Fibroblast of skin of left biceps (primary cell): ENCODE results near the gene GLG1.
"Not testable (repeated sequence)": the region's sequence is repeated elsewhere in the genome, so short reads cannot be mapped to it uniquely, and the experiment has no call there.

ENCODE experiments used
- DNase-seq, 2 experiments: peaks; one replicate each; pipeline ENCODE4 v3.0.0-alpha.2; 2013; ENCODE audit warnings: low read depth in 2 of 2

The GLG1 gene

GRCh38 chr16:74606521-74607309 is at the start of gene GLG1:
TSS of gene GLG1 (minus strand) at chr16:74607114. CDS start at chr16:74607094, 20 bp downstream.
- DNase-seq, result peak; percentile 75 to 76

- no peak for DNase-seq
Observed at GRCh38 chr16:74654536-74655050, 47.7 kb upstream of the GLG1 start.

GRCh38 chr16:74652883-74653282 is 46.0 kb upstream of the GLG1 start:
- not testable (repeated sequence) for DNase-seq

GRCh38 chr16:74652249-74652648 is 45.3 kb upstream of the GLG1 start:
- no peak for DNase-seq

GRCh38 chr16:74651841-74652240 is 44.9 kb upstream of the GLG1 start:
- no peak for DNase-seq

GRCh38 chr16:74650966-74651567 is 44.2 kb upstream of the GLG1 start:
- DNase-seq, result no peak

- DNase-seq, result no peak
Observed at GRCh38 chr16:74649839-74650504, 43.1 kb upstream of the GLG1 start.

GRCh38 chr16:74641969-74642368 is 35.1 kb upstream of the GLG1 start:
- no peak for DNase-seq

GRCh38 chr16:74637742-74638453 is 31.0 kb upstream of the GLG1 start:
- DNase-seq, result no peak

GRCh38 chr16:74635303-74635702 is 28.4 kb upstream of the GLG1 start:
- no peak for DNase-seq

- DNase-seq, result no peak
Observed at GRCh38 chr16:74633686-74634085, 26.8 kb upstream of the GLG1 start.

- DNase-seq, result no peak
Observed at GRCh38 chr16:74627506-74628220, 20.7 kb upstream of the GLG1 start.

- DNase-seq, result no peak
Observed at GRCh38 chr16:74626741-74627416, 20.0 kb upstream of the GLG1 start.

- no peak for DNase-seq
Observed at GRCh38 chr16:74625500-74626350, 18.8 kb upstream of the GLG1 start.

- DNase-seq, result no peak
Observed at GRCh38 chr16:74623839-74624235, 16.9 kb upstream of the GLG1 start.

- DNase-seq, result no peak
Observed at GRCh38 chr16:74623214-74623838, 16.4 kb upstream of the GLG1 start.

GRCh38 chr16:74622005-74622404 is 15.1 kb upstream of the GLG1 start:
- no peak for DNase-seq

- DNase-seq, result no peak
Observed at GRCh38 chr16:74617206-74617788, 10.4 kb upstream of the GLG1 start.

GRCh38 chr16:74611721-74612120 is 4.8 kb upstream of the GLG1 start:
- peak in 1 of 2 experiments; percentile 46 for DNase-seq
